NCI-H146 (cell line): ENCODE measurements around the gene TLDC2.
"Not testable (repeated sequence)": the region's sequence is repeated elsewhere in the genome, so short reads cannot be mapped to it uniquely, and the experiment has no call there.

Experiments
- DNase-seq: peaks from one replicate; lab custom pipeline; 2025; lab: John Stamatoyannopoulos, UW

TLDC2 gene

GRCh38 chr20:36875702-36876472 is at the start of gene TLDC2:
Gene TLDC2 (plus strand): TSS chr20:36876138. CDS start chr20:36876175, 37 bp downstream.
- DNase-seq: no peak

GRCh38 chr20:36826554-36827244 is 49.2 kb upstream of the TLDC2 start:
- DNase-seq: no peak

- DNase-seq: no peak
Measured at GRCh38 chr20:36827541-36828279, 48.2 kb upstream of the TLDC2 start.

GRCh38 chr20:36830791-36831691 is 44.9 kb upstream of the TLDC2 start:
- no peak for DNase-seq

GRCh38 chr20:36832791-36833190 is 43.1 kb upstream of the TLDC2 start:
- no peak for DNase-seq

- DNase-seq: no peak
Measured at GRCh38 chr20:36833275-36834020, 42.5 kb upstream of the TLDC2 start.

GRCh38 chr20:36835025-36835424 is 40.9 kb upstream of the TLDC2 start:
- DNase-seq: no peak

GRCh38 chr20:36835453-36836198 is 40.3 kb upstream of the TLDC2 start:
- DNase-seq: peak; percentile 96

- DNase-seq: peak; percentile 77
Measured at GRCh38 chr20:36836591-36837269, 39.2 kb upstream of the TLDC2 start.

- peak; percentile 72 for DNase-seq
Measured at GRCh38 chr20:36838376-36838775, 37.6 kb upstream of the TLDC2 start.

GRCh38 chr20:36839150-36839549 is 36.8 kb upstream of the TLDC2 start:
- no peak for DNase-seq

- DNase-seq: not testable (repeated sequence)
Measured at GRCh38 chr20:36841030-36841429, 34.9 kb upstream of the TLDC2 start.

- DNase-seq: peak; percentile 94
Measured at GRCh38 chr20:36845288-36845971, 30.5 kb upstream of the TLDC2 start.

GRCh38 chr20:36847009-36847709 is 28.8 kb upstream of the TLDC2 start:
- DNase-seq: peak; percentile 44

- DNase-seq: no peak
Measured at GRCh38 chr20:36847710-36848040, 28.3 kb upstream of the TLDC2 start.

GRCh38 chr20:36848078-36848660 is 27.8 kb upstream of the TLDC2 start:
- no peak for DNase-seq

GRCh38 chr20:36848677-36849076 is 27.3 kb upstream of the TLDC2 start:
- no peak for DNase-seq
